HG03457 (cell line): Measurements from ENCODE around the gene KATNBL1.
"Not testable (repeated sequence)": the region's sequence is repeated elsewhere in the genome, so short reads cannot be mapped to it uniquely, and the experiment has no call there.

Source experiments
- ATAC-seq: cut with Tn5 transposase; IDR thresholded peaks from one replicate; pipeline ENCODE4 v1.9.1; 2021; ENCODE audit warnings: moderate number of reproducible peaks; ENCODE audit not compliant: unreplicated experiment

KATNBL1 gene

DNA sequence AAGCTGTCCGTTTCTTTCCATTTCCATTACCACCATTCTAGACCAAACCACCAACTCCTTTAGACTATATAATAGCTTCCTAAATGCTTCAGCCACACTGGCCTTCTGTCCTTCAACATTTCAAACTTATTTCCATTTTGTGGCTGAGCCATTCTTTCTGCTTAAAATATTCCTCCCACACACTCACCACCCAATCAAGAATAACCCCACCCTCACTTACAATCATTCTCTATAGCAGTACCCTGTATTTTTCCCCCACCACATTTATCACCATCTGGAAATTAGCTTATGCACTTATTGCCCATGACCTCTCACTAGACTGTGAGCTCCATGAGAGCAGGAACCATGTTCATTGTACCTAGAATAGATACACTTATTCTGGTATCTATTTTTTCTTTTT is 6.6 kb downstream of the KATNBL1 start:
- ATAC-seq, result no peak

- not testable (repeated sequence) for ATAC-seq
Observed at GRCh38 chr15:34193272-34193671, 16.6 kb downstream of the KATNBL1 start.

- no peak for ATAC-seq
Observed at GRCh38 chr15:34188711-34189110, 21.2 kb downstream of the KATNBL1 start.

DNA sequence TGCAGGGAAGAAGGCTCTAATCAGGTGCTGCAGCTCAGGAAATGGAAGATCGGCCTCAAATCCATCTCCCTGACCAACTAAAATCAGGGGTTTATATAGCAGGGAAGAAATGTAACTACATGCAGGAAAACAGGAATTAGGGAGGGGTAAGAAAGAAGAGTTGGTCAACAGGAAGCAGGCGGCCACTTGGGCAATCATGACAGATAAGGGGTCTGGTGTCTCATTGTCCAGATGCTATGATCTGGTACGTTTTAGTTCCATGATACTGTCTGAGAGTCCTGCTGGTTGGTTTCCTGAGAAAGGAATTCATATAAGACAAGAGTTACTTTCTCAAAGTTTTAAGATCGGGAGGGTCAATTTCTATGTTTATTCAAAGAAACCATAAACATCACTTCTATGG is 24.2 kb downstream of the KATNBL1 start:
- ATAC-seq, result no peak

GRCh38 chr15:34182942-34183341 is 27.0 kb downstream of the KATNBL1 start:
- no peak for ATAC-seq

- no peak for ATAC-seq
Observed at GRCh38 chr15:34179234-34179633, 30.7 kb downstream of the KATNBL1 start.

- ATAC-seq, result not testable (repeated sequence)
Observed at GRCh38 chr15:34165987-34166573, 43.8 kb downstream of the KATNBL1 start.

GRCh38 chr15:34161329-34161963 is 48.5 kb downstream of the KATNBL1 start:
- ATAC-seq, result no peak

DNA sequence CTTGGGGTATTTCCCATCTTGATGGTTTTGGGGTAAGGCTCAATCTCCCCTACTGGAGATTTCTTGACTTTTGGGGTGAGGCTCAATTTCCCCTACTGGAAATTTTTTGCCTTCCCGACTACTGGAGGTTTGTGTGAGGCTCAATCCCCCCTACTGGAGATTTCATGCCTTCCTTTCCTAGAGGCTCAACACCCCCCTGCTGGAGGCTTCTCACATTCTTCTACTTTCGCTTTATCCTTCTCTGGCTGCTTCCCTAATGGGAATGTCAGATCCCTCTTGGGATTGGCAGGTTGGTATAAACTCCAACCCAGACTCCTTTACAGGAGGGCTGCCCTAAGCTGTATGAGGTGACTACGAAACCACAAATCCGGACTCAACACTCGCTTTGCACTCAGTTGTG is 49.2 kb downstream of the KATNBL1 start:
- no peak for ATAC-seq

DNA sequence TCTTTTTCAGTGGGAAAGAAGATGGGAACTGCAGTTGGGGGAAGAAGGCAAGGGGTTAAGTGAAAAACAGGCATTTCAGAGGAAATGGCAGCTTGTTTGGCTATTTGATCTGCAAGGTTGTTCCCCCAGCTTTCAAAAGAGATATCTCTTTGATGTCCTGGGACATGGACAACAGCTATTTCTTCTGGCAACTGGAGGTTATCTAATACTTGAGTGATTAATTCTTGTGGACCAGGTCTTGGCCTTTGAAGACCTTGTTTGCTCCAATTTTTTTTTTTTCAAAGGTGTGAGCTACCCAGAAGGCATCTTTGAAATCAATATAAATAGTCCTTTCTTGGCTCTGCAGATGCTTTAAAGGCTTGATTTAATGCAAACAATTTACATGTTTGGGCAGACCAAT is 51.5 kb downstream of the KATNBL1 start:
- ATAC-seq, result no peak

GRCh38 chr15:34155859-34156258 is 54.0 kb downstream of the KATNBL1 start:
- no peak for ATAC-seq

GRCh38 chr15:34154725-34155204 is 55.1 kb downstream of the KATNBL1 start:
- no peak for ATAC-seq

GRCh38 chr15:34147371-34148140 is 62.3 kb downstream of the KATNBL1 start:
- ATAC-seq, result no peak

DNA sequence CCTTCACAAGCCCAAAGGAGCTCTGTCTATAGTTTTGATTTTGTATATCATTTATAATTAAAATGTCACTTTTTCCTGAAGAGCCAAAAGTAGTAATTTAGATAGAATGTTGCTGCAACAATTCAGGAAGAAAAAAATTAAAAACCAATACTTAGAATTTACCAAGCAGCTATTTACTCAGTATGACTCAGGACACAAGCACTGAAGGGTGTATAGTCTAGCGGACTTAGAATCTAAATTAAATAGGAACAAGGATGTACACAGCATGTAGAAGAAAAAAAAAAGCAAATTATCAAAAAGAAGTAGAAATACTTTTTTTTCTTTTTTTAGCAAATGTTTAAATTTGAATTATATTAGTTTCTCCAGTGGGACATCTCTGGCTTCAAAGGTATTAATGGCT is 76.4 kb downstream of the KATNBL1 start:
- ATAC-seq, result no peak

DNA sequence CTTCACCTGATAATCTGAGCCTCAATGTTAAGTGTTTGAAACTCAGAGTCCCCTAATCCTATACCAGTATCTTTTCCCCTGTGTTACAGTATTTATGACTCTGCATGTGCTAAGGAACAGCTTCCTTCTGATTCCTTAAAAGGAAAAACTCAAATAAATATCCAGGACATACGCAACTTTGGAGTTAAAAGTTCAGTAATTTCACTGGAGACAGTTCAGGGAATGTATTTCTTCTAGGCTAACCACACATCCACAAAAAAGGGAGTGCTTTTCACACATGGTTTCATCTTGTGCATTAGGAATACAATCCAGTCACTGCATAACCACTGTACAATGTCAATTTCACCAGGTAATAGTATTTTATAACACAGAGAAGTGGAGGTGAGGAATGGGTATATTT is 77.0 kb downstream of the KATNBL1 start:
- ATAC-seq, result no peak

DNA sequence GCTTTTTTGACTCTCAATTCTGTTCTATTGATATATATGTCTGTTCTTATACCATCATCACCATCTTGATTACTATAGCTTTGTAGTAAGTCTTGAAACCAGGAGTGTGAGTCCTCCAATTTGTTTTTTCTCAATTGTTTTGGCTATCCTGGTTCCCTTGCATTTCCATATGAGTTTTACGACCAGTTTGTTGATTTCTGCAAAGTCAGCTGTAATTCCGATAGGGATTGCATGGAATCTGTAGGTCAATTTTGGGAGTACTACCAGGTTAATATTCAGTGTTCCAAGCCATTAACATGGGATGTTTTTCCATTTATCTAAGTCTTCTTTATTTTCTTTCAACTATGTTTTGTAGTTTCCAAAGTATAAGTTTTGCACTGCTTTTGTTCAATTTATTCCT is 81.0 kb downstream of the KATNBL1 start:
- ATAC-seq, result no peak

- no peak for ATAC-seq
Observed at GRCh38 chr15:34126522-34126921, 83.4 kb downstream of the KATNBL1 start.

DNA sequence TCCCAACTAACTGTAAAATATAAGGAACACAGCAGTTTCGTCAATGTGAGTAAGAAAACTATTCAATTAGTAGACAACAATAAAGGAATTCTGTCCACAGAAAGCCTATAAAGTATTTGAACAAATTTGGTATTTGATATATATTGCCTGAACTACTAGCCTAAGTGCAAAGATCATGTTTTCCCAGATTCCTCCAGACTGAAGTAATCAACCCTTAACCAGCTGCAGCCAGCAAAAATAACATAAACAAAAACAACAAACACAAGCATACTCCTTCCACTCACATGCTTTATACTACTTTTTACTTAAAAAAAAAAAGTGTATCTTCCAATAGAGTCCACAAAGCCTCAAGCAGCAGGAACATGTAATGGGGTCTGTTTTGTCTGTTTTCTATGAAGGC is 84.0 kb downstream of the KATNBL1 start:
- no peak for ATAC-seq

DNA sequence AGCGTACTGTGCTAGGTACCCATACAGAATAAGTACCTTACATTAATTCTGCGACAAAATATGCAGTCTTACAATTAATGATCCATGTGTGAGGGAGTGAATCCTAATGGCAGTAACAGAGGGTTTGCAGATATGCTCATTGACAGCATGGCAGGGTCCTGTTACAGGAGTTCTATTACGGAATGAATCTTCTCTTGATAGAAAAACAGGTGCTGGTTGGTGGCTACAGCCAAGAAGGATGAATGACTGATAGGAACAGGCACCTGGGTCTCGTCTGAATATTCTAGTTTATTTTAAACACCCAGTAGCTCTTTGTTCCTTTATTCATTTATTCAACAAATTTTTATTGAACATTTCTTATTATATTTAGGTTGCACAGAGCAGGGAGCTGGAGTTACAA is 85.2 kb downstream of the KATNBL1 start:
- ATAC-seq, result no peak

GRCh38 chr15:34122771-34123183 is 87.1 kb downstream of the KATNBL1 start:
- no peak for ATAC-seq

DNA sequence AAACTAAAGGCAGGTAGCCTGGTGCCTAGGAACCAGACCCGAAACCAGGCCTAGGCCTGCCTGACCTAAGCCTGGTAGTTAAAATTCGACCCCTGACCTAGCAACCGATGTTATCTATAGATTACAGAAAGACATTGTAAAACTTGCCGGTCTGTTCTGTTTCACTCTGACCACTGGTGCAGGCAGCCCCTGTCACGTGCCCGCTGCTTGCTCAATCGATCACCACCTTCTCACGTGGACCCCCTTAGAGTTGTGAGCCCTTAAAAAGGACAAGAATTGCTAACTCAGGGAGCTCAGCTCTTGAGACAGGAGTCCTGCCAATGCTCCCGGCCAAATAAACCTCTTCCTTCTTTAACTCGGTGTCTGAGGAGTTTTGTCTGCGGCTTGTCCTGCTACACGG is 88.1 kb downstream of the KATNBL1 start:
- ATAC-seq, result not testable (repeated sequence)

- ATAC-seq, result not testable (repeated sequence)
Observed at GRCh38 chr15:34120420-34120819, 89.5 kb downstream of the KATNBL1 start.
